GM11168 (cell line): ENCODE data around the gene OBP2B.
"Not testable (repeated sequence)": the region's sequence is repeated elsewhere in the genome, so short reads cannot be mapped to it uniquely, and the experiment has no call there.

Experiments used
- in situ Hi-C: fragments of 300-500 bp; cut with MboI; formaldehyde crosslinking; loops from one replicate; pipeline ENCODE4 v1.12.0; 2022; ENCODE audit warnings: low sequenced_read_pairs; ENCODE audit not compliant: unreplicated experiment

OBP2B gene

DNA sequence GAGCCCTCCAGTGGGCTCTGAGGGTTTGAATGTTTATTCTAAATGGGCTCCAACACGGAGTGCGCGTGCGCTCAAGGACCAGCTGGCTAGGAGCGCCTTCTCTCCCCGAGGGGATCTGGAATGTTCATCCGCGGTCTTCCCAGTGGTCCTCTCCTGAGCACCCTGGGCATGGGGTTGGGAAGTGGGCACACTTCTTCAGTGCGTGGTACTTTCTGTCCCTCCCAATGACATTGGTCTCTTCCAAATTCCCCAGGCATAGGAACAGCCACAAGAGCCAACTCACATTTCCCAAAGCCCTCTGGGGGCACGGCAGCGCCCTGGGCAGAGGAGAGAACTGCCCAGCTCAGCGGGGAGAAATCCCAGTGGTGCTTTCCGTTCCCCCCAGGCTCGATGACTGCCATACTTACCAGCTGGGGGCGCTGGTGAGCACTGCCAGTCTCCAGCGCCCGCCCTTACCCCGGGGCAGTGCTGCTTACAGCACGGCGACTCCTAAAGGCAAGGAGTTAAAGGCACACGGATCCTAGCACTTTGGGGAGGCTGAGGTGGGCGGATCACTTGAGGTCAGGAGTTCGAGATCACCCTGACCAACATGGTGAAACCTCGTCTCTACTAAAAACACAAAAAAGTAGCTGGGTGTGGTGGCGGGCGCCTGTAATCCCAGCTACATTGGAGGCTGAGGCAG lies 29.9 kb upstream of the OBP2B start:
- in situ Hi-C loops: no loop called here

DNA sequence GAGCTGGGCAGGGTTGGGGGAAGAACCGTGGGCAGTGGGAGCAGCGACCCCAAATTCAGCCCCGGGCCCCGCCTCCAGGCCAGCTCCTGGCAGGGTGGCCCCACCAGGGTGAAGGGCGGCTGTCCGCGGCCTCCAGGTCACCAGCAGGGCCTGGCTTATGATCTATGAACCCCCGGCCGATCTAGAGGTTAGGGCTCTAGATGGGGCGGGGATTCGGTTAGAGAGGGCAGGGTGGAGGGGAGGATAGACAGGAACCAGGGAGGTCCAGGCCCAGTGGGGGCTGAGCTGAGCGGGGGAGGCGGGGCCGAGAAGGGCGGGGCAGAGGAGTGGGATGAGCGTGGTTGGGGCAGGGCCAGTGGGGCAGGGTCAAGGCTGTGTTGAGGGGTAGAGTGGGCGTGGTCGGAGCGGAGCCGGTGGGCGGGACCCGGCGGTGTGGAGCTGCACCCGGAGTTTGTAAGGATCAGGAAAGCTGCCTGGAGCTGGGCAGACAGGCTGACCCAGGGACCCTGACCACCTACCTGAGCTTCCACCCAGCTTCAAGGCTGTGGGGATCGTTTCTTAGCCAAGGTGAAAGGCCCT lies 29.3 kb upstream of the OBP2B start:
- in situ Hi-C loops: no loop called here

DNA sequence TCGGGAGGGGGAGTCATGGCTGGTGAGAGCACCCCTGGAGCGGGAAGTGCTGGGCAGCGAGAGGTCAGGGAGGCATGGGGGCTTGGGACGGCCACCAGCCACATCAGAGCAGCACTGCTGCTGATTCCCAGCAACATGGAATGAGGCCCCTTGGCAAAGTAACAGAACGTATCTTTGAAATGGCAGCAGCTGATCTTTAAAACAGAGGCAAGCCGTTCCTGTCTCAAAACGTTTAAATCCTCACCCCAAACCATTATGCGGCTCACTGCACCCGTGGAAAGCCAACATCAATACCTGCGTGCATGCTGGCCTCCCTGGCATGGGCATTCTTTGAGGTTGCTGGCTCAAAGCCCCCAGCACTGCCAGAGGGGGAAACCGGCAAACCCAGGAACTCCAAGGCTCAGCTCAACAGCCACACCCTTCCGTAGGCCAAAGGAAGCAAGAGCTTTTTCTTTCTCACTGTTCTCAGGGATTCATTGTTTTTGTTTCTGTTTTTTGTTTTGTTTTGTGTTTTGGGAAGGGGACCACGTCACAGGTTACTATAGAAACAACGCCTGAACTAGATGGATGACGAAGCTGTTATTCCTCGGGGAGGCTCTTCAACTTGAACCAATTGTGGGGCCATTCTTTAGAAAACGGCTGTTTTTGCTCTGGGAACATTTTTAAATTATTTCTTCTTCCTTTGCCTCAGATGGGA lies 28.1 kb upstream of the OBP2B start:
- in situ Hi-C loops: no loop called here

DNA sequence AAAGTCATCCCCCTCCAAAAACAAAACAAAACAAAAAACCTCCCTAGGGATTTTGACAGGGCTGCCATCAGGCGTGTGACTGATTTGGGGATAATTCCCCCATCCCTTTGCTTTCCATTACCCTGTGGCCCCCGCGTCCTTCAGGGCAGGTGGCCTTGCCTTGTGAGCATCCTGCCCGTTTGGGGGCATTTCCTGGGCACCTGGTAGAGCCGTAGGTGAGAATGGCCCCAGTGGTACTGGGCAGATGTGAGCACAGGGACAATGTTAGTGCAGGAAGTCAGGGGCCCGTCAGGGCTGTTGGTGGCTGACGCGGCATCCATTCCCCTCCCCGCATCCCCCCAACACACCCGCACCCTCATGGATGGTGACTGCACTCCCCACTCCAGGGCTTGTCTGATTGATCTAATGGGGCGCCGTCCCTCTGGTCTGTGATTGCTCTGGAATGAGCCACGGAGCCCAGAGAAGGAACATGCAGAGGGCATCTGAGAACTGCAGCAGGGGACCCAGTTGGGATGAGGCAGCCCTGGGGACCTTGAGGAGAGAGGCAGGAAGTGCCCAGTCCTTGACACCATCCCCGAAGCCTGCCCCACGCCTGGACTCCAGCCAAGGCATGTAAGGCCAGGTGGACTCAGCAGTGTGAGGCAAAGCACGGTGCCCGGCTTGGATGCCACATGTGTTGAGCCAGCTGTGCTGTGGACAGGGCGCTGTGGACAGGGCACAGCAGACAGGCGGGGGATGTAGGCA lies 27.4 kb upstream of the OBP2B start:
- in situ Hi-C loops: not testable (repeated sequence)

DNA sequence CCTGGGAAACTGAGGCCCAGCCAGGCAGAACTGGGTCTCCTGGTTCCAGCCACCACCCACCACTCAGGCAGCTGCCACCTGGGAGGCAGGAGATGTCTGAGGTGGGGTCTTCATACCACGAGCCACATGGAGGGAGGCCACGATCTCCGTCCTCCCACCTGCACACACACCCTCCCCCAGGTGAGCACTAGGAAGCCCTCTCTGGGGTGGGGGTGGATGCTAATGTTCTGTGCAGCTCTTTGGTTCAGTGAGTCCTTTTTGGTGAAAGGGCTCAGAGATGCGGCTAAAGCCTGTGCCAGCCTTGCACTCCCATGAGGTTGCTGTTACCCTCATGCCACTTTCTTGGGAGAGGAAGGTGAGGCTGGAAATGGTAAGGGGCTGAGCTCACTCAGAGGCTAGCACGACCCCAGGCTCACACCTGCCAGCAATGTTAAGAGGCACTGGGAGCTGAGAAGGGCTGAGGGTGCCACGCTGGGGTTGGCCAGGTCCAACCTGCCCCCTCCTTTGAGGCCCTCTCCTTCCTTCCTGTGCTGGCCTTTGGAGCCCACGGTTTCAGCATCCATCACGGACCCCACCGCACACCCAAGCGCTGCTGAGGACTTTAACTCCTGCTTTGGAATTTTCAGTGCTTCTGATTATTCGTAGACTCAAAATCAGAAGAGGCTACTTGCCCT lies 26.6 kb upstream of the OBP2B start:
- in situ Hi-C loops: no loop called here

DNA sequence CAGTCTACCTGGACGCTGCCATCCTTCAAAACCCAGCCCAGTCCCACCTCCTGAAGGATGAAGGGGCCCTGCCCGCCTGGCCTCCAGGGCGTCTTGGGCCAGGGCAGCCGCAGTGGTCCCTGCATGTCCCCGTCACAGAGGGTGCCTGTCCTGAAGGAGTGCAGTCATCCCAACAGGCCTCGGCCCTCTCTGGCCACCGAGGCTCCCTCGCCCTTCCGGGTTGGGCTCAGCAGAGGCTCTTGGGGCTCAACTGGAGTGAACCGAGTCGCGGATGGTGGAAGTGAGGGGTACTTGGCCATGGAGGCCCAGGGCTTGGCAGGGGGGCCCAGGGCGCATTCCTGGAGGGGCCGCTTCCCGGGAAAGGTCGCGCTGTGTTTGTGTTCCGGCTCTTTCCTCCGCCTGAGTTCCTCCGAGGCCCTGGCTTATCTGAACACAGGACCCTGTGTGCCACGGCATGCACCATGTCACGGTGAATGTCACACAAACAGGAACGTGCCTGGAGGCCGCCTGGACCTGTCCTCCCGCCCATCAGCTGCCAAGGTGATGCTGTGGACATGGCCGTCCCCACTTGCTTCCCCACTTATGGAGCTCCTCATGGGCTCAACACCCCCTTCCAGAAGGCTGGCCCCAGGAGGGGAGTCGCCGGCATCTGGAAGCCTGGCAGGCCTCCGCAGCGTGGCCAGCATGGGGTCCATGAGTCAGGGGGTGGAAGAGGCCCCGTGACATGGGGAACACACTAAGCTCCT lies 25.7 kb upstream of the OBP2B start:
- in situ Hi-C loops: no loop called here

DNA sequence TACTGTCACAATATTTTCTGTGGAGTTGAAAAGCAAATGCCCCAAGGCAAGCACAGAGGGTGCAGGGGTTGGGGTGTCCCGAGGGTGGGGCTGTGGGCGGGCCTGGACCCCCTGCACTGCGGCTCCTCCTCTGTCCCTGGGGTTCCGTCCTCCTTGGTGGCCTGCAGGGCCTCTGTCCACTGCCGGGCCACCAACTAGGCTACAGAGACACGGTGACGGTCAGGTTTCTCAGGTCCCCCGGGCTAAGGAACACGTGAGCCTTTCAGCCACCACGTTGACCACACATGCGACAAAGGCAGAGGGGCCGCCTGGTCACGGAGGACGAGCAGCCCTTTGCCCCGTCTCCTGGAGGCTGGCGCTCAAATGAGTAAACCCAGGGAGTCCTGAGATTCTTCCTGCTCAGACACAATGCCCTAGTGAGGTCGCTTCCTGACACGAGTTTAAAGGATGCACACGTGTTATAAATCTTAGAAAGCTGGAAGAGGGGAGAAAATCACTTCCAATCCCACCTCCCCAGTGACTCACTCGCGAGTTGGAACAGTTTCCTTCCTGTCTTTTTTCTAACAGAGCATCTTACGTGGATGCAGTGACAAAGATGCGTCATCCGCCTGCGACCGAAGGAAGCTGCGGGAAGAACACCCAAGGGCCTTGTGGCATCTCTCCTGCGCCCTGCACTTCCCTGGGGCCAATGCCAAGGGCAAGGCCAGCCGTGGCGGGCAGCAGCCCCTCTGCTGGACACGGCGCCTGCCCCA lies 24.8 kb upstream of the OBP2B start:
- in situ Hi-C loops: no loop called here

DNA sequence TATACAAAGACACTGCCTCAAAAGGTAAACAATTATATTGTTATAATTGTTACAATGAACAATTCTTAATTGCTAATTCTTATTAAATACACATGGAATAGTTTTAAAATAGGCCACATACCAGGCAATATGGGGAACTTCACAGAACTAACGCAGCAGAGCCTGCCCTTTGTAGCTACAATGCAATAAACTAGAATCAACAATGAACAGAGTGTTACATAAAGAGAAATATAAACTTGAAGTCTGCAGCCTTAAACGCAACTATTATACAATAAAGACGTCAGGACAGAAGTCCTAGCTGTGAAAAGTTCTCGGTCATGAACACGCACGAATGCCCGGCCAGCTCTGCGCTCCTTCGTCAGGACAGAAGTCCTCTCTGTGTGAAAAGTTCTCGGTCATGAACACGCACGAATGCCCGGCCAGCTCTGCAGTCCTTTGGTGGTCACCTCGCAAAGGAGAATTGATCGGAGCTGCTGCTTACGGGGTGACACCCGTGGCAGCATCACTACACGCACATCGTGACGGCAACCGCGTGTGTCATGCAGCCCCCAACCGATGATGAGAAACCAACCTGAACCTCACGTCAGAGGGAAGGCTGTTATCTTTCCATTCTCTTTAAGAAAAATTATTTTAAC lies 23.0 kb upstream of the OBP2B start:
- in situ Hi-C loops: not testable (repeated sequence)

DNA sequence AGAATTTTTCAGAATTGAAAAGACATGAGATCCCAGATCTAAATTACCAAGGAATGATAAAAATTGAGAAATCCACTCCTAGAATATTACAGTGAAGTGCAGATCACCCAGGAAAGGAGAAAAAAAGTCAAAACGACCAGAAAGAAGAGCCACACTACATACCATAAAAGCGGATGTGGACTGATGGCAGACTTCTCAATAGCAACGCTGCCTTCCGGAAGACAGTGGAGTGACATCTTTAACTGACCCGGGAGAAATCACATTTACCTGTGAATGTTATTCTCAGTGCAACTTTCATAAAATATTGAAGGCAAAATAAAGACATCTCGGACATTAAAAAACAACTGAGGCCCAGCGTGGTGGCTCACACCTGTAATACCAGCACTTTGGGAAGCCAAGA lies 21.5 kb upstream of the OBP2B start:
- in situ Hi-C loops: not testable (repeated sequence)

DNA sequence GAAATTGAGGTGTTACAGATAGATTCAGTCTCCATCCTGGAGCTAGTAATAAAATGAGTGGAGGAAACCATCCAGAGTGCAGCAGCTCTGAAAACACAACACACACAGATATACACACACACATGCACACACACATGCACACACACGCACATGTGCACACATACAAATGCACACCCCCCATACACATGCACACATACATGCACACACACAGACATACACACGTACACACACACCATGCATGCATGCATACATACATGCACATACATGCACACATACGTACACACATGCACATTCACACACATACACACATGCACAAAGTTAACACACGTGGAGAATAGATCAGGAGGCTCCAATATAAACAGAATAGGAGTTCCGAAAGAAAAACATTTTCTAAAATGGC lies 21.0 kb upstream of the OBP2B start:
- in situ Hi-C loops: no loop called here

DNA sequence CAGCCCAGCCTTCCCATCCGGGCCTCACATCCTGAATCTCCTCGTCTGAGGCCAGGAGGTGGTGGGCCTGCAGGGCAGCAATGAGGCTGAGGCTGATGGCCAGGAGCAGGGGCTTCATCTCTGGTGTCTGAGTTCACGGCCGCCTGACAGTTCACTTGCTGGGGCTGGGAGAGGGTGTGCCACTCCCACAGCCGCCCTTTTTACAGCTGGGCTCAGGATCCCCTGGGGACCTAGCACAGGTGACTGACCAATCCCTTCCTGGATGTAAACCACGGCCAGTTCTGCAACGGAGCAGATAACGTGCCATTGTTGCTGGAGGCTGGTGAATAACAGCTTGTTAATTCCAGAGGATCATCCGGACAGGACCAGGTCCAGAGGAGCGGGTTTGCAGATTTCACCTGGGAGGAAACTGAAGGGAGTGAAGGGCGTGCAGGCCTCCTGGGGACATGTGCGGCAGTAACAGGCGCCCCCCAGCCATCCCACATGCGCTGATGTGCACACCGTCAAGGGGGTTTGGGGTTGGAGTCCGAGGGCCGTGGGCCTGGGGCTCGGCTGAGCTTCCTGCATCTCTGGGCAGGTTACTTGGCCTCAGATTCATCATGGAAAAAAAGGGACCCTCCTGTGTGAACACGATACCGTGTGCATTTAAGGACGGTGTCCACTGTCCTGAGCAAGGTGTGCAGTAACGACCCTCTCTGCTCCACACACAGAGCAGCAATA lies 19.6 kb upstream of the OBP2B start:
- in situ Hi-C loops: not testable (repeated sequence)

DNA sequence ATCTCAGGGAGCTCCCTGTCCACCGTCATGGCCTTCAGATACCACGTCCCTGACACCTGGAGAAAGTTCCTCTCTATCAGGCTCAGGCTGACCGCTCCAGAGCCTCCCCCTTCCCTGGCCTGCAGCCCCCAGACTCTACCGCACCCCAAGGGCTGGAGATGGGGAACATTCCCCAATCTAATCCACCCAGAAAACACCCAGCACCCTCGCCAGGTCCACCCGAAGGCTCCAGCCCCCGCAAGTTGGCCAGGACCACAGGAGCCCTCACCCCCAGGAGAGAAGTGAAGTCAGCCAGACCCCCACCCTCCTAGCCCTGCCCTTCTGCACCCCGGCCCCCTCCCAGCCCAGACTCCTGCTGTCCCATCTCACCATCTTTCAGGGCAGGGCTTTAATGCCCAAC lies 18.9 kb upstream of the OBP2B start:
- in situ Hi-C loops: not testable (repeated sequence)

DNA sequence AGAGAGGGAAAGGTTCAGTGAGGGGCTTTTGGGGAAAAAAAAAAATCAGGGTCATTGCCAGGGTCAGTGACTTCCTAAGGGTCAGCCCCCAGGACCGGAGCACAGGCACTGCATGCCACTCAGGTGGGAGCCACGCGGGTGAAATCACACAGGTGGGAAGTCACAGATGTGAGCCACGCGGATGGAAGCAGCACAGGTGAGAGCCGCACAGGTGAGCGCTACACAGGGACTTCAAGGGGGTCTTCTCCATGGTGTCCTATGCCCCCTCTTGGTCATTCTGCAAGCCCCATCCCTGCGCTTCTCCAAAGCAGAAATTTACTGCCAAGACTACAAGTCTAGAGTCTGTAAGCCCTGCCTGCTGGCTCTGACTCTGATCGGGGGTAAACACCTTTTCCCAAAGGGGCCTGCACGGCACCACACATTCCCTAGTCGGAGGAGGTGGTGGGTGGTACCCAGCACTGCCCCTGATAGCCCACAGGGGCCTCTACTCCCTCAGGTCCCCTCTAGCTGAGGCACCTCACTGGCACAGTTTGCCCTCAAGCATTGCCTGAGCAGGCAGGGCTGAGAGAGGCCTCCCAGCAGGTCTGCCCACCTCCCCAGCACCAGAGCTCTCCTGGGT lies 18.3 kb upstream of the OBP2B start:
- in situ Hi-C loops: no loop called here

DNA sequence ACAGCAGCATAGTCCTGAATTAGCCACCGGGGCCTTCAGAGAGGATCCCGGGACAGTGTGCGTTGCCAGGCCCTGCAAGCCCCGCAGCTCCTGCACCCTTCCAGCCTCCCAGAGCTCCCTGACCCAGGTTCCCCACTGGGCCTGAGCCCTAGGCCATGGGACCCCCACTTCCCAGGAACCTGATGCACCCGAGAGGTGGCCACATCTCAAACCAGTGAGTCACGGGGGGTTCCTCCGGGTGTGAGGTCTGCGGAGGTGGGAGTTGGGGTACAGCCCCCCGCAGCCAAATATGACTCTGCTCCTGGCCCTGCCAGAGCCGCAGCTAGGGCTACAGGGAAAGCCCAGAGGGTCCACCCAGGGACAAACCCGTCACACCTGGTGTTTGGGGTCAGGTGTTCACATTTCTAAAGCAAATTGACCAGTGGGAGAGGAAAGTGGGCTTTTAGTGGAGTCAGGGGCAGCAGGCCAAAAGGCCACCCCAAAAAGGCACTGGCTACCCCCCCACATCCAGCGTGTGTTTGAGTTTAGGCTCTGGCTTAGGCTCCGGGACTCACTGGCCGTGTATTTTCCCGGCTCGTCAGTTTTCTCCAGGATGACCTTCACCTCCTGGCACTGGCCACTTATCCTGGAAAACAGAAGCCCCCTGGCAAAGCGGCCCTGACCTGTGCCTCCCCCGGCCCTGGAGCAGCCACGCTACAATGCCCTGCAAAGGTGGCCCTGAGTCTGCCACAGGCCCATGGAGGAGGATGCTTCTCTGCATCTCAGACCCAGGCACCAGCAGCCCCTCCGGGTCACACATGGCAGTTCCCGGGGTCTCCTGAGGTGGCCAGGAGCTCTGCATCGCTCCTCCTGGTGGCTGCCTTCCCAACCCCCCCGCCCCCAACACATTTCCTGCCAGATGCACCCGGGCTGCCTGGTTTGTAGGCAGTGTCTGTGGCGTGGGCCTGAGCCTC lies 17.4 kb upstream of the OBP2B start:
- in situ Hi-C loops: no loop called here

DNA sequence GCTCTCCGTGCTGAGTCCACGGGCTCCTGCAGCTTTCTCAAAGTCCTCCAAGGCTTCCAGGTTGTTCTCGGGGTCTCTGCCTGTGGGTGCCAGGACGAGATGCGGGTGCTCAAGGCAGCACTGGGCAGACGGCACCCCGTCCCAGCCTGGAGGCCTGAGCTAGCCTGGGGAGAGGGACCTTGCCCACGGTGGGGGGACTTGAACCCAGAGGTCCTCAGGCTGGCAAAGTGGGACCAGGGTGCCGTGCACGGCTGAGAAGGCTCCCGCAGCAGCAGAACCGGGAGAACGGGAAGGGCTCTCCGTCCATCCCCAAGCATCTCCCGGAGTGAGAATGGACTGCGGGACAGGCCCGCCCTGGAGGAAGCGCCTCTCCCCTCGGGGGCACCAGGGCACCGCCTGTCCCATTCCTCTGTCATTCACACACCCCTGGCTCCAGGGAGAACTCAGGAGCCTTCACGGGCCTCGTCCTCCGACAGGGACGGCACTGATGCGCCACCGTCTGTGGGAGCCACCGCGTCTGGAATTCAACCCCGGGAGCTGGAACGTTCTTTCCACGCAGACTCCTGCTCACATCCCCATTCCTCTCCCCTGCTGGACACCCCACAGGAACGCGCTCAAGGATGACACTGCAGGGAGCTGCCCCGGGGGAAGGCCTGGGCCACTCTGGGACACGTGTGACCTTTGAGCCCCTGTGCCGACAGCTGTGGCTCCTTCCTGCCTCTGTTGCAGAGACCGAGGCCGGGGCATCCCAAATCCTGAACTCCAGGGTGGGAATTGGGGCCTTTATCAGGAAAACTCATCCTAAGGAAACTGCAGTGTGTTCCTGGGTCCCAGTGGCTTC lies 16.3 kb upstream of the OBP2B start:
- in situ Hi-C loops: no loop called here

DNA sequence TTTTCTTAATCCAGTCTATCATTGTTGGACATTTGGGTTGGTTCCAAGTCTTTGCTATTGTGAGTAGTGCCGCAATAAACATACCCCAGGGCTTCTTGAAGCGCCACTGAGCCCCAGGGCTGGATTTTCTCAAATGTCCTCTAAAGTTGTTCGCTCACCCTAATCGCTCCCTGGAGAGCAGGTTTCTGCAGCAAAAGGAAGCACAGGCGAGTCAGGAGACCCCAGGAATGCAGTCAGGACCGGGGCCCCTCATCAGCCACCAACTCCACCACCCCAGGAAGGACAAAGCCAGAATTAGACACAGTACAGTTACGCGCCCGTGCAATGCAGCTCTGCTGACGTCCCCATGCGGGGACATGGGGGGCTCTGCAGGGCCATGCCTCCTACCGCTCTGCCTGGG lies 15.7 kb upstream of the OBP2B start:
- in situ Hi-C loops: no loop called here
